IMR-90 (cell line): ENCODE data around the gene SLITRK2. TPM values are rescaled to one million over a fixed set of nuclear protein-coding genes. Genes with fewer than 3 reads are reported as not detected.

Experiments used
- ATAC-seq: fragments of 200-7000 bp; cut with Tn5 transposase; 2 replicates; pipeline ENCODE4 v1.9.1; 2020; ENCODE audit warnings: low read depth, mild to moderate bottlenecking, moderate library complexity
- BruUV-seq: library from RNA; stranded (reverse); fragments of 400-500 nt; replicated peaks from 2 replicates; lab custom pipeline; 2021; lab: Mats Ljungman, UMichigan
- CTCF ChIA-PET: fragments of 300-600 bp; formaldehyde crosslinking; extraction: SDS; loops from one replicate; lab custom pipeline; 2021; ENCODE audit warnings: antibody characterized with exemption; lab: Yijun Ruan, JAX
- POLR2A ChIA-PET: fragments of 300-600 bp; sonication (Branson Sonifier 250); formaldehyde crosslinking; loops from one replicate; lab custom pipeline; 2022; ENCODE audit warnings: antibody characterized with exemption; ENCODE audit not compliant: unreplicated experiment; lab: Charles Lee
- DNase-seq: peaks from one replicate; pipeline ENCODE4 v3.0.0; 2013
- H2AFZ ChIP-seq: replicated peaks from 2 replicates; pipeline ENCODE3; 2013; ENCODE audit warnings: low read length, mild to moderate bottlenecking; ENCODE audit not compliant: poor library complexity
- H2AK5ac ChIP-seq: 2 replicates; pipeline ENCODE4 v1.6.1; 2013; ENCODE audit warnings: low read depth, low read length, inconsistent platforms
- H2AK9ac ChIP-seq: replicated peaks from 2 replicates; pipeline ENCODE3; 2013; ENCODE audit warnings: mild to moderate bottlenecking, low read depth, low read length, moderate library complexity; ENCODE audit not compliant: poor library complexity
- H2BK120ac ChIP-seq: 2 replicates; pipeline ENCODE4 v1.6.1; 2013; ENCODE audit warnings: low read depth, low read length, inconsistent platforms
- H2BK15ac ChIP-seq: 3 replicates; pipeline ENCODE4 v1.6.1; 2013; ENCODE audit warnings: low read depth, low read length, inconsistent platforms
- H2BK20ac ChIP-seq: 2 replicates; pipeline ENCODE4 v1.6.1; 2013; ENCODE audit warnings: low read depth, mild to moderate bottlenecking, inconsistent platforms, low read length, moderate library complexity
- H2BK5ac ChIP-seq: 2 replicates; pipeline ENCODE4 v1.6.1; 2013; ENCODE audit warnings: mild to moderate bottlenecking, low read depth, low read length, inconsistent platforms; ENCODE audit not compliant: poor library complexity, severe bottlenecking
- H3K14ac ChIP-seq: replicated peaks from 2 replicates; pipeline ENCODE4 v1.6.1; 2013; ENCODE audit warnings: low read depth, low read length, inconsistent platforms
- H3K18ac ChIP-seq: 2 replicates; pipeline ENCODE4 v1.6.1; 2013; ENCODE audit warnings: low read depth, low read length, control low read depth
- H3K23ac ChIP-seq: 2 replicates; pipeline ENCODE4 v1.6.1; 2013; ENCODE audit warnings: low read depth, low read length, inconsistent platforms
- H3K27ac ChIP-seq: 2 replicates; pipeline ENCODE4 v1.5.1; 2013; ENCODE audit warnings: mild to moderate bottlenecking, control low read depth, low read length; ENCODE audit not compliant: insufficient read depth
- H3K27me3 ChIP-seq: 2 replicates; pipeline ENCODE4 v1.6.1; 2013; ENCODE audit warnings: low read length; ENCODE audit not compliant: control insufficient read depth, insufficient read depth
- H3K36me3 ChIP-seq: 2 replicates; pipeline ENCODE4 v1.6.1; 2013; ENCODE audit warnings: low read length, mixed read lengths; ENCODE audit not compliant: control insufficient read depth, insufficient read depth
- H3K4ac ChIP-seq: 2 replicates; pipeline ENCODE4 v1.6.1; 2013; ENCODE audit warnings: low read depth, low read length, inconsistent platforms
- H3K4me1 ChIP-seq: 2 replicates; pipeline ENCODE4 v1.6.1; 2013; ENCODE audit warnings: low read length, mixed read lengths; ENCODE audit not compliant: control insufficient read depth, insufficient read depth
- H3K4me2 ChIP-seq: 2 replicates; pipeline ENCODE4 v1.6.1; 2013; ENCODE audit warnings: low read depth, mild to moderate bottlenecking, control low read depth, low read length, moderate library complexity
- H3K4me3 ChIP-seq: 2 replicates; pipeline ENCODE4 v1.5.1; 2013; ENCODE audit warnings: low read depth, mild to moderate bottlenecking, control low read depth, low read length, moderate library complexity; ENCODE audit not compliant: insufficient read depth
- H3K56ac ChIP-seq: 2 replicates; pipeline ENCODE4 v1.6.1; 2013; ENCODE audit warnings: low read length, inconsistent platforms; ENCODE audit not compliant: insufficient read depth; ENCODE audit errors: extremely low read depth
- H3K79me1 ChIP-seq, 2 experiments: 2 replicates each; pipeline ENCODE4 v1.6.1; 2013; ENCODE audit warnings: low read length in 2 of 2, inconsistent platforms in 1 of 2, low read depth in 1 of 2
- H3K9ac ChIP-seq: 2 replicates; pipeline ENCODE4 v1.6.1; 2013; ENCODE audit warnings: low read depth, low read length, control low read depth
- H3K9me1 ChIP-seq: 2 replicates; pipeline ENCODE4 v1.6.1; 2013; ENCODE audit warnings: low read length, inconsistent platforms; ENCODE audit not compliant: insufficient read depth
- H3K9me3 ChIP-seq: 2 replicates; pipeline ENCODE4 v1.6.1; 2013; ENCODE audit warnings: low read length; ENCODE audit not compliant: control insufficient read depth, insufficient read depth
- H4K20me1 ChIP-seq: 2 replicates; pipeline ENCODE4 v1.6.1; 2013; ENCODE audit warnings: low read length, inconsistent platforms; ENCODE audit not compliant: insufficient read depth
- H4K5ac ChIP-seq: 2 replicates; pipeline ENCODE4 v1.6.1; 2013; ENCODE audit warnings: mild to moderate bottlenecking, low read depth, low read length, control low read depth
- H4K8ac ChIP-seq, 2 experiments: 2 replicates each; pipeline ENCODE4 v1.6.1; 2013; ENCODE audit warnings: low read depth in 2 of 2, low read length in 2 of 2, control low read depth in 1 of 2, inconsistent platforms in 1 of 2
- H4K91ac ChIP-seq: 2 replicates; pipeline ENCODE4 v1.6.1; 2013; ENCODE audit warnings: low read depth, low read length, inconsistent platforms; ENCODE audit not compliant: insufficient read depth
- BHLHE40 ChIP-seq: fragments of 150-350 bp; IDR thresholded peaks from 2 replicates; pipeline ENCODE4 v1.6.1; 2016; ENCODE audit warnings: mild to moderate bottlenecking, low read depth, low read length
- CEBPB ChIP-seq: IDR thresholded peaks from 2 replicates; pipeline ENCODE4 v1.6.1; 2012; ENCODE audit warnings: low read depth, low read length, improper control_type of control experiment
- CHD1 ChIP-seq: IDR thresholded peaks from 2 replicates; pipeline ENCODE4 v1.6.1; 2012; ENCODE audit warnings: low read depth, low read length, improper control_type of control experiment
- FOS ChIP-seq: fragments of 150-350 bp; IDR thresholded peaks from 2 replicates; pipeline ENCODE4 v1.6.1; 2016; ENCODE audit warnings: low read depth, low read length
- MAFK ChIP-seq: IDR thresholded peaks from 2 replicates; pipeline ENCODE4 v1.6.1; 2012; ENCODE audit warnings: low read depth, low read length, improper control_type of control experiment
- MAZ ChIP-seq: IDR thresholded peaks from 2 replicates; pipeline ENCODE4 v1.6.1; 2012; ENCODE audit warnings: low read depth, mild to moderate bottlenecking, low read length, improper control_type of control experiment, moderate library complexity, borderline replicate concordance
- MXI1 ChIP-seq: IDR thresholded peaks from 2 replicates; pipeline ENCODE4 v1.6.1; 2012; ENCODE audit warnings: low read depth, mild to moderate bottlenecking, low read length, moderate library complexity, borderline replicate concordance
- NFE2L2 ChIP-seq: fragments of 150-350 bp; IDR thresholded peaks from 2 replicates; pipeline ENCODE4 v1.6.1; 2016; ENCODE audit warnings: low read depth, mild to moderate bottlenecking, low read length
- POLR2A ChIP-seq: IDR thresholded peaks from 2 replicates; pipeline ENCODE4 v1.6.1; 2012; ENCODE audit warnings: mild to moderate bottlenecking, low read depth, low read length
- RAD21 ChIP-seq: IDR thresholded peaks from 2 replicates; pipeline ENCODE4 v1.6.1; 2012; ENCODE audit warnings: low read length, improper control_type of control experiment
- RCOR1 ChIP-seq: IDR thresholded peaks from 2 replicates; pipeline ENCODE4 v1.6.1; 2012; ENCODE audit warnings: mild to moderate bottlenecking, low read length, improper control_type of control experiment; ENCODE audit not compliant: insufficient replicate concordance
- RFX5 ChIP-seq: IDR thresholded peaks from 2 replicates; pipeline ENCODE4 v1.8.0; 2012; ENCODE audit warnings: low read depth, mild to moderate bottlenecking, low read length, moderate library complexity
- SMC3 ChIP-seq: fragments of 150-350 bp; IDR thresholded peaks from 2 replicates; pipeline ENCODE4 v1.6.1; 2016; ENCODE audit warnings: low read depth, mild to moderate bottlenecking, antibody characterized with exemption, low read length, moderate library complexity
- WGBS, 2 experiments: methylation state at CpG; one replicate each; pipeline versions ENCODE4 v1.1.5 to v1.1.7; 2013; ENCODE audit warnings: missing lambda C conversion rate in 2 of 2; ENCODE audit not compliant: insufficient read length in 1 of 2; ENCODE audit errors: extremely low coverage in 2 of 2; 5-methylcytosine and 5-hydroxymethylcytosine counted together
- dilution Hi-C: fragments of 300-500 bp; cut with HindIII; formaldehyde crosslinking; loops from one replicate; pipeline ENCODE4 v1.14.3; 2018; ENCODE audit warnings: low sequenced_read_pairs; ENCODE audit not compliant: unreplicated experiment
- in situ Hi-C: fragments of 300-500 bp; cut with MboI; formaldehyde crosslinking; loops from 3 replicates; pipeline ENCODE4 v1.14.3; 2019; ENCODE audit warnings: low sequenced_read_pairs, inconsistent platforms, mixed read lengths
- intact Hi-C: fragments of 100-400 bp; cut with micrococcal nuclease; formaldehyde crosslinking; loops from 2 replicates; pipeline ENCODE4 v1.10.0; 2022
- polyA plus RNA-seq, 3 experiments: library from polyadenylated mRNA; depleted of rRNA; stranded (reverse); fragments of >200 nt; gene quantifications; 2 replicates each; pipeline ENCODE4 v1.2.3, GENCODE V29; 2012; ENCODE audit warnings: low replicate concordance in 1 of 3
- total RNA-seq: library from RNA; depleted of rRNA; stranded (reverse); fragments of >200 nt; gene quantifications from 2 replicates; pipeline ENCODE4 v1.2.3, GENCODE V29; 2012
- TF ChIP-seq, protein P1 (sequence below): fragments of 150-350 bp; IDR thresholded peaks from 2 replicates; pipeline ENCODE4 v1.6.1; 2017; ENCODE audit warnings: mild to moderate bottlenecking, antibody characterized with exemption, low read length, low read depth
- TF ChIP-seq, protein P2 (sequence below): fragments of 150-350 bp; IDR thresholded peaks from 2 replicates; pipeline ENCODE4 v1.6.1; 2016; ENCODE audit warnings: low read depth, mild to moderate bottlenecking, low read length, moderate library complexity, borderline replicate concordance

The SLITRK2 gene
- total and polyA plus RNA-seq, 2 of the 4 experiments (the other 2 are of a cell fraction) = not detected

DNA sequence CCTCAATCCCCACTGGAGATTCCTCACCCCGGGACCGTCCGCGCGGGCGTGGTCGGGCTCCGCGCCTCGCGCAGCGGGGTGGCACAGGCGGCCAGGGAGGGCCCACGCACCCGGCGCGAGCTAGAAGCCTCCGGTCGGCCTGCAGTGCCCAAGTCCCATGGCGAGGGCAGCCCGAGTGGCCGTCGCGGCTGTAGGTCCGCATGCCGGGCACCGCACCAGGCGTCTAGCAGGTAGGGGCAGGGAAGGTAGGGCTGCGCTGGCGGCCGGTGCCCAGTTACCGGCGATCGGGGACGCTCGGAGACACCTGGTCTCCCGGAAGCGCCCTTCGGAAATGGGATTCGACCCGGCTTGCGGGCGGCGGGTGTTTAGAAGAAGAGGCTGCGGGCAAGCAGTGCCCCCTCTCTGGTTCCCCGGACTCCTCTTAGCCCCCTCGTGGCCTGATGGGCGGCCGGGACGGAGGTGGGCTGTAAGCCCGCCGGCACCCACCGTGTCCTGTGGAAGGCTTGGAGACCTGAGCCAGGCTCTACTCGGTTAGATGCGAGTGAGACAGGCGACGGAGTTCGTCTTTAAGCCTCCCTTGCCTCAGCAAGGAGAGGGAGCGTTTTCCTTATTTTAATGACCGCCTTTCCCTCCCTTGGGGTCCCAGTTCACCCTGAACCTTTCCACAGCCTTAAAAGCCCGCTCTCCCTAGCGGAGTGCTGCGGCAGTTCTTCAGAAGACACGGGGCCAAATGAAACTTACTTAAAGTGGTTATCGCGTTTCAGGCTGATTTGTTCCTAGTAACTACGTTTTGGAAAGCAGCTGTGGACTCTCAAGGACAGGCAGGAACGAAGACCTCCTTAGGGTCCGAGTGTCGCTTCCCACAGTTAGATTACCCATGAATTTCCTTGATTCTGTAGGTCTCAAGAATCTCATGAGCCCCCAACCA, 821 bp downstream of the SLITRK2 start:
- Histone ChIP-seq H3K9ac (no peak overlapping the region), H2BK120ac (no peak overlapping the region), H3K18ac (no peak overlapping the region), H2AK5ac (no peak overlapping the region), H3K9me3 (peaks cover 4% of the 10 kb centered on the region; the same call in 1 of the 2 replicates), H3K27ac (no peak overlapping the region), H3K4ac (no peak overlapping the region), H4K91ac (no peak overlapping the region), H4K8ac (no peak overlapping the region), H2AFZ (no peak overlapping the region), H2BK20ac (no peak overlapping the region), H3K4me3 (no peak overlapping the region), H2AK9ac (no peak overlapping the region), H3K27me3 (no peaks in the 10 kb centered on the region), H2BK15ac (no peak overlapping the region), H3K56ac (no peak overlapping the region), H3K79me1 (no peaks in the 10 kb centered on the region), H3K4me2 (no peak overlapping the region), H3K36me3 (no peaks in the 10 kb centered on the region), H3K4me1 (no peaks in the 10 kb centered on the region), H4K5ac (no peak overlapping the region), H3K9me1 (no peaks in the 10 kb centered on the region), H4K20me1 (no peaks in the 10 kb centered on the region), H3K14ac (no peak overlapping the region), H2BK5ac (no peak overlapping the region), H3K23ac (no peak overlapping the region)
- ChIA-PET CTCF (no interaction called here), POLR2A (no interaction called here)
- DNase-seq = no peak
- intact Hi-C loops = no loop called here
- WGBS, 2 experiments = 18% methylated on average over 11 of the region's 70 CpGs; no CpG with 5 or more reads in 1 of the 2 experiments
- dilution Hi-C loops = no loop called here
- in situ Hi-C loops = no loop called here
- BruUV-seq = no TSS peak
- no peak for ATAC-seq
- TF ChIP-seq NFE2L2 (no peak), SMC3 (no peak), RAD21 (no peak), BHLHE40 (no peak), MAFK (no peak), MXI1 (no peak), CEBPB (no peak), RCOR1 (no peak), MAZ (no peak), FOS (no peak), CHD1 (no peak), POLR2A (no peak), RFX5 (no peak)
- TF ChIP-seq, protein P1, sequence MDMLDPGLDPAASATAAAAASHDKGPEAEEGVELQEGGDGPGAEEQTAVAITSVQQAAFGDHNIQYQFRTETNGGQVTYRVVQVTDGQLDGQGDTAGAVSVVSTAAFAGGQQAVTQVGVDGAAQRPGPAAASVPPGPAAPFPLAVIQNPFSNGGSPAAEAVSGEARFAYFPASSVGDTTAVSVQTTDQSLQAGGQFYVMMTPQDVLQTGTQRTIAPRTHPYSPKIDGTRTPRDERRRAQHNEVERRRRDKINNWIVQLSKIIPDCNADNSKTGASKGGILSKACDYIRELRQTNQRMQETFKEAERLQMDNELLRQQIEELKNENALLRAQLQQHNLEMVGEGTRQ = no peak
- TF ChIP-seq, protein P2, sequence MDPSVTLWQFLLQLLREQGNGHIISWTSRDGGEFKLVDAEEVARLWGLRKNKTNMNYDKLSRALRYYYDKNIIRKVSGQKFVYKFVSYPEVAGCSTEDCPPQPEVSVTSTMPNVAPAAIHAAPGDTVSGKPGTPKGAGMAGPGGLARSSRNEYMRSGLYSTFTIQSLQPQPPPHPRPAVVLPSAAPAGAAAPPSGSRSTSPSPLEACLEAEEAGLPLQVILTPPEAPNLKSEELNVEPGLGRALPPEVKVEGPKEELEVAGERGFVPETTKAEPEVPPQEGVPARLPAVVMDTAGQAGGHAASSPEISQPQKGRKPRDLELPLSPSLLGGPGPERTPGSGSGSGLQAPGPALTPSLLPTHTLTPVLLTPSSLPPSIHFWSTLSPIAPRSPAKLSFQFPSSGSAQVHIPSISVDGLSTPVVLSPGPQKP = no peak
